A549 (cell line): ENCODE results near the gene BBS9.

ENCODE experiments used
- ESRRA ChIP-seq: fragments of 150-350 bp; IDR thresholded peaks from 2 replicates; pipeline ENCODE4 v1.6.1; 2014; ENCODE audit warnings: mild to moderate bottlenecking, low read length, borderline replicate concordance
- FOSL2 ChIP-seq, 2 experiments: fragments of 450-650 bp in 1 of 2; fragments of >200 bp in 1 of 2; sonication (Bioruptor Twin) in 1 of 2; formaldehyde crosslinking; IDR thresholded peaks; 2 replicates each; pipeline versions ENCODE4 v1.5.0 to v1.6.1; 2016 to 2020; ENCODE audit warnings: mild to moderate bottlenecking in 1 of 2, moderate library complexity in 1 of 2
- HDAC2 ChIP-seq: fragments of 200-600 bp; sonication (generic); IDR thresholded peaks from 2 replicates; pipeline ENCODE4 v1.6.1; 2016
- HOXB13 ChIP-seq: fragments of 250-450 bp; sonication (Bioruptor Pico); IDR thresholded peaks from 2 replicates; pipeline ENCODE4 v1.5.0; 2020; ENCODE audit warnings: low read depth, mild to moderate bottlenecking, moderate library complexity
- KDM5A ChIP-seq: fragments of 200-600 bp; sonication (generic); IDR thresholded peaks from 2 replicates; pipeline ENCODE4 v1.6.1; 2016; ENCODE audit warnings: antibody characterized with exemption, mild to moderate bottlenecking
- MAX ChIP-seq: IDR thresholded peaks from 2 replicates; pipeline ENCODE4 v1.6.1; 2012
- POLR2A ChIP-seq: IDR thresholded peaks from 2 replicates; pipeline ENCODE4 v1.6.1; 2012; ENCODE audit warnings: mild to moderate bottlenecking, low read length
- RAD21 ChIP-seq, 2 experiments: fragments of >200 bp in 1 of 2; sonication (Bioruptor Twin) in 1 of 2; formaldehyde crosslinking in 1 of 2; IDR thresholded peaks in 1 of 2; conservative IDR thresholded peaks in 1 of 2; 2 replicates in 1 of 2; 3 replicates in 1 of 2; pipeline ENCODE4 v1.6.1; 2012 to 2018; ENCODE audit warnings: inconsistent platforms in 1 of 2
- RFX5 ChIP-seq: fragments of 450-650 bp; IDR thresholded peaks from 2 replicates; pipeline ENCODE4 v1.7.1; 2014; ENCODE audit warnings: antibody characterized with exemption, mild to moderate bottlenecking, moderate library complexity
- TF ChIP-seq, protein P1 (sequence below): fragments of >200 bp; sonication (Bioruptor Twin); formaldehyde crosslinking; IDR thresholded peaks from 3 replicates; pipeline ENCODE4 v1.5.1; 2016

DNA sequence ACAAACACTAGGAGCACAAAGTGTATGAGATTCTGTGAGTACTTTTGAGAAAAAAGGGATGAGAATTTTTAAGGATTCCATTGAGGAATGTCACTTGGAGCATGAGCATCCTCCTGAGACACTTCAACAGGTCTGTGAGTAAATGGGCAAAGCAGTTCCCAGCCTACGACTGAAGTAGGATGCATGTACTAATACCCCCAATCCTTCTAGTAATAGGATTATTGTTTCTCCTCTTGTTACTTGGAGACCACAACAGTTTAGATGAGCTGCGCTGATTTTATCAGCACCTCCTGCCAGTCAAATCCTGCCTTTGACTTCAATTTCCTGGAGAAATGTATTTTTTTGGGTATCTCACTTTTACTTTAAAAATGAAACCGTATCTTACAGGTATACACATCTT lies 820 bp downstream of the BBS9 start:
- TF ChIP-seq HOXB13 (no peak), RAD21 (conservative IDR thresholded peaks at IDR 0.05 in 1 of 2, IDR thresholded peaks at IDR 0.05 in 1 of 2) (no peak), HDAC2 (no peak), POLR2A (no peak), FOSL2 (IDR thresholded peaks at IDR 0.05) (no peak), FOSL2 (CRISPR knock-in tag; IDR thresholded peaks at IDR 0.05) (no peak), MAX (no peak), KDM5A (no peak), ESRRA (no peak), RFX5 (no peak)
- TF ChIP-seq, protein P1, sequence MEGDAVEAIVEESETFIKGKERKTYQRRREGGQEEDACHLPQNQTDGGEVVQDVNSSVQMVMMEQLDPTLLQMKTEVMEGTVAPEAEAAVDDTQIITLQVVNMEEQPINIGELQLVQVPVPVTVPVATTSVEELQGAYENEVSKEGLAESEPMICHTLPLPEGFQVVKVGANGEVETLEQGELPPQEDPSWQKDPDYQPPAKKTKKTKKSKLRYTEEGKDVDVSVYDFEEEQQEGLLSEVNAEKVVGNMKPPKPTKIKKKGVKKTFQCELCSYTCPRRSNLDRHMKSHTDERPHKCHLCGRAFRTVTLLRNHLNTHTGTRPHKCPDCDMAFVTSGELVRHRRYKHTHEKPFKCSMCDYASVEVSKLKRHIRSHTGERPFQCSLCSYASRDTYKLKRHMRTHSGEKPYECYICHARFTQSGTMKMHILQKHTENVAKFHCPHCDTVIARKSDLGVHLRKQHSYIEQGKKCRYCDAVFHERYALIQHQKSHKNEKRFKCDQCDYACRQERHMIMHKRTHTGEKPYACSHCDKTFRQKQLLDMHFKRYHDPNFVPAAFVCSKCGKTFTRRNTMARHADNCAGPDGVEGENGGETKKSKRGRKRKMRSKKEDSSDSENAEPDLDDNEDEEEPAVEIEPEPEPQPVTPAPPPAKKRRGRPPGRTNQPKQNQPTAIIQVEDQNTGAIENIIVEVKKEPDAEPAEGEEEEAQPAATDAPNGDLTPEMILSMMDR = no peak
